ENCODE results near the gene MYMX.

MYMX gene

GRCh38 chr6:44235269-44235668 lies 18.5 kb downstream of the MYMX start (continued):
- TF ChIP-seq, protein P1, sequence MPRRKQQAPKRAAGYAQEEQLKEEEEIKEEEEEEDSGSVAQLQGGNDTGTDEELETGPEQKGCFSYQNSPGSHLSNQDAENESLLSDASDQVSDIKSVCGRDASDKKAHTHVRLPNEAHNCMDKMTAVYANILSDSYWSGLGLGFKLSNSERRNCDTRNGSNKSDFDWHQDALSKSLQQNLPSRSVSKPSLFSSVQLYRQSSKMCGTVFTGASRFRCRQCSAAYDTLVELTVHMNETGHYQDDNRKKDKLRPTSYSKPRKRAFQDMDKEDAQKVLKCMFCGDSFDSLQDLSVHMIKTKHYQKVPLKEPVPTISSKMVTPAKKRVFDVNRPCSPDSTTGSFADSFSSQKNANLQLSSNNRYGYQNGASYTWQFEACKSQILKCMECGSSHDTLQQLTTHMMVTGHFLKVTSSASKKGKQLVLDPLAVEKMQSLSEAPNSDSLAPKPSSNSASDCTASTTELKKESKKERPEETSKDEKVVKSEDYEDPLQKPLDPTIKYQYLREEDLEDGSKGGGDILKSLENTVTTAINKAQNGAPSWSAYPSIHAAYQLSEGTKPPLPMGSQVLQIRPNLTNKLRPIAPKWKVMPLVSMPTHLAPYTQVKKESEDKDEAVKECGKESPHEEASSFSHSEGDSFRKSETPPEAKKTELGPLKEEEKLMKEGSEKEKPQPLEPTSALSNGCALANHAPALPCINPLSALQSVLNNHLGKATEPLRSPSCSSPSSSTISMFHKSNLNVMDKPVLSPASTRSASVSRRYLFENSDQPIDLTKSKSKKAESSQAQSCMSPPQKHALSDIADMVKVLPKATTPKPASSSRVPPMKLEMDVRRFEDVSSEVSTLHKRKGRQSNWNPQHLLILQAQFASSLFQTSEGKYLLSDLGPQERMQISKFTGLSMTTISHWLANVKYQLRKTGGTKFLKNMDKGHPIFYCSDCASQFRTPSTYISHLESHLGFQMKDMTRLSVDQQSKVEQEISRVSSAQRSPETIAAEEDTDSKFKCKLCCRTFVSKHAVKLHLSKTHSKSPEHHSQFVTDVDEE (CRISPR knock-in tag; IDR thresholded peaks at IDR 0.05): no peak
- TF ChIP-seq ZC3H10 (CRISPR knock-in tag; IDR thresholded peaks at IDR 0.05): no peak
- TF ChIP-seq PATZ1 (CRISPR knock-in tag; IDR thresholded peaks at IDR 0.05; ENCODE audit: borderline replicate concordance): no peak
- TF ChIP-seq ISL1 (CRISPR knock-in tag; IDR thresholded peaks at IDR 0.05): no peak
- TF ChIP-seq ARNTL (CRISPR knock-in tag; IDR thresholded peaks at IDR 0.05; ENCODE audit: borderline replicate concordance, low read depth): no peak

- TF ChIP-seq ZNF565 (CRISPR knock-in tag; conservative IDR thresholded peaks at IDR 0.05; ENCODE audit: low read depth): no peak
- TF ChIP-seq ESRRG (CRISPR knock-in tag; IDR thresholded peaks at IDR 0.05): no peak
- no peak for TF ChIP-seq ZFP30 (CRISPR knock-in tag; IDR thresholded peaks at IDR 0.05)
- no peak for TF ChIP-seq ARNTL (CRISPR knock-in tag; IDR thresholded peaks at IDR 0.05; ENCODE audit: borderline replicate concordance, low read depth)
- TF ChIP-seq, protein P1 (CRISPR knock-in tag; IDR thresholded peaks at IDR 0.05): no peak
- TF ChIP-seq ZNF70 (CRISPR knock-in tag; IDR thresholded peaks at IDR 0.05): no peak
- TF ChIP-seq, protein P2, sequence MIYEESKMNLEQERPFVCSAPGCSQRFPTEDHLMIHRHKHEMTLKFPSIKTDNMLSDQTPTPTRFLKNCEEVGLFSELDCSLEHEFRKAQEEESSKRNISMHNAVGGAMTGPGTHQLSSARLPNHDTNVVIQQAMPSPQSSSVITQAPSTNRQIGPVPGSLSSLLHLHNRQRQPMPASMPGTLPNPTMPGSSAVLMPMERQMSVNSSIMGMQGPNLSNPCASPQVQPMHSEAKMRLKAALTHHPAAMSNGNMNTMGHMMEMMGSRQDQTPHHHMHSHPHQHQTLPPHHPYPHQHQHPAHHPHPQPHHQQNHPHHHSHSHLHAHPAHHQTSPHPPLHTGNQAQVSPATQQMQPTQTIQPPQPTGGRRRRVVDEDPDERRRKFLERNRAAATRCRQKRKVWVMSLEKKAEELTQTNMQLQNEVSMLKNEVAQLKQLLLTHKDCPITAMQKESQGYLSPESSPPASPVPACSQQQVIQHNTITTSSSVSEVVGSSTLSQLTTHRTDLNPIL (CRISPR knock-in tag; IDR thresholded peaks at IDR 0.05; ENCODE audit: low read depth): no peak
- TF ChIP-seq ZC3H10 (CRISPR knock-in tag; IDR thresholded peaks at IDR 0.05): no peak
- TF ChIP-seq OSR1 (CRISPR knock-in tag; IDR thresholded peaks at IDR 0.05): no peak
- no peak for TF ChIP-seq RARB (CRISPR knock-in tag; IDR thresholded peaks at IDR 0.05)
- no peak for TF ChIP-seq ZNF8 (CRISPR knock-in tag; IDR thresholded peaks at IDR 0.05)
- TF ChIP-seq POU6F1 (CRISPR knock-in tag; IDR thresholded peaks at IDR 0.05; ENCODE audit: borderline replicate concordance, low read depth): no peak
- no peak for TF ChIP-seq TCF4 (CRISPR knock-in tag; IDR thresholded peaks at IDR 0.05; ENCODE audit: borderline replicate concordance)
- no peak for ATAC-seq
These were observed 19.3 kb downstream of the MYMX start for GRCh38 chr6:44235891-44236516.

DNA sequence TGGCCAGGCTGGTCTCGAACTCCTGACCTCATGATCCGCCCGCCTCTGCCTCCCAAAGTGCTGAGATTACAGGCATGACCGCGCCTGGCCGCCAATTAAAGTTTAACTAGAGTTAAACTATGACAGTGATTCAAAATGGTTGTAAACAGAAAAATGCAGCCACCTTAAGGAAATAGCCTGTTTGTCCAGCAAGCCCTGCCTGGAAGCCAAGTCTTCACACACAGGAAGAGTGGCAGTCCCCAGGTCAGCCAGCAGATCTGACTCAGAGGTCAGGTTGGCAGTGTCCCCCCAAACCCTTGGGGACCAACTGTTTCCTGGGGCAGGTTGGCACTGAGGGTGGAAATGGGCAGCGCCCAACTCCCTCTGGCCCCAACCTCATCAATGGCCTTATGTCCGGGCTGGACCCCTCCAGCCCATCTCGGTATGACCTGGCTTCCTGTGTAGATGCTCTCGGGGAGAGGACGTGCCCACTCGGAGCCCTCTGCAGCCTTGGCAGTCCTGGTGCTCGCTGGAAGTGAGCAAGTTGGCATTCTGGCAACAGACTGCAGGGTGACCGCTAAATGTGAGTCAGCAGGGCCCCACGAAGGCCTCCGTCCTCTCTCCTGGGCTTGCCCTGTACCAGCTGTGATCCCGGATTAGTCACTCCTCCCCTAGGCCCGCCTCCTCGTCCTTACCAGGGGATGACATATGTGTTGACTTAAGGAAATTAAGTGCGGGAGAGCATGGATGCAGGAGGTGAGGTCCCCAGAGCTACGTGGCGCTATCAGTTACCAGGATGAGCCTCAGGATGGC lies 20.5 kb downstream of the MYMX start:
- peak; percentile 86 for ATAC-seq
- TF ChIP-seq ZNF8 (CRISPR knock-in tag; IDR thresholded peaks at IDR 0.05): no peak
- no peak for TF ChIP-seq ZNF565 (CRISPR knock-in tag; conservative IDR thresholded peaks at IDR 0.05; ENCODE audit: low read depth)
- TF ChIP-seq, protein P2 (CRISPR knock-in tag; IDR thresholded peaks at IDR 0.05; ENCODE audit: low read depth): 0 out of 2 replicates have a peak, but pooled peaks have one; percentile 13
- no peak for TF ChIP-seq PPARA (CRISPR knock-in tag; IDR thresholded peaks at IDR 0.05; ENCODE audit: borderline replicate concordance)
